Activated T-cell treated with anti-CD3 and anti-CD28 coated beads for 4 hours (primary cell): Measurements from ENCODE around the gene ADCYAP1.
A peak's percentile ranks its signal among the peaks of the same experiment; 100 is the strongest.
"Not testable (repeated sequence)": the region's sequence is repeated elsewhere in the genome, so short reads cannot be mapped to it uniquely, and the experiment has no call there.

ENCODE experiments used
- DNase-seq: peaks from one replicate; pipeline ENCODE4 v3.0.0-alpha.2; 2020

ADCYAP1 gene

DNA sequence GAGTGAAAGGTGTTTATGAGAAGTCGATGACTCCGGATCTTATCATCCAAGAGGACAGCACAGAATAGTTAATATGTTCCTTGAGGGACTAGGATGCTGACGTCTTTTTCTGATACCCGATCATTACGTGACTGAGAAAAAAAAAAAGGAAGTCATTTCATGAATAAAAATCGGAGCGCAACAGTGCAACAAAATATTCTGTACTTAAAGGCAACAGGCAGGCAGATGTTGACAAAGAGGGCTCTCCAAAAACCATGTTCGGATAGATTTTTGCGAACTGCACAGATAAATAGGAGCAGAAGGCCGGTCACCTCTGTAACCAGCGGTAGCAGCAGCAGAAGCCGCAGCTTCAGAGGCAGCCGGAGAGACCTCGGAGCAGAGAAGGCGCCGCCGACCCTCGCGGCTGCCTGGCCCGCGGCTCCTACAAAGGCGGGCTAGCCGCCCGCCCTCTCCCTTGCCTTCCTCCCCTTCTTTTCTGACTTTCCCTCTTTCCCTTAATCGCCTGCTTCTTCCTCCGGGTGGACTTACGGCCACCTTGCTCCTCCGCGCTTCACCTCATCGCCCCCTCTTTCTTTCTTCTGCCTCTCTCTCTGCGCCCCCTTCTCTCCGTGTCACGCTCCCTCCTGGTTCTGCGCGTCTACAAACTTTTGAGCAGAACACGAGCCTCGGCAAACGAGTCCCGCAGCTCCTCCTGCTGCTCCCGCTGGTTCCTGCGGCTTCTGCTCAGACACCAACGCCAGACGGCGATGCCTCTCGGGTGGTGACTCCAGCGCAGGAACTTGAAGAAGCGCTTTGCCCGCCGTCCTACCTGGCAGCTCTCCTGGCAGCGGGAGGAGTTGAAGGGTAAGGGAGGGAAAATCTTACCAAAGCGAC, at the start of gene ADCYAP1:
TSS of gene ADCYAP1 (plus strand) at position 654 of the 873 bp plus-strand sequence. CDS start 516 bp downstream, outside the sequence.
- no peak for DNase-seq

DNA sequence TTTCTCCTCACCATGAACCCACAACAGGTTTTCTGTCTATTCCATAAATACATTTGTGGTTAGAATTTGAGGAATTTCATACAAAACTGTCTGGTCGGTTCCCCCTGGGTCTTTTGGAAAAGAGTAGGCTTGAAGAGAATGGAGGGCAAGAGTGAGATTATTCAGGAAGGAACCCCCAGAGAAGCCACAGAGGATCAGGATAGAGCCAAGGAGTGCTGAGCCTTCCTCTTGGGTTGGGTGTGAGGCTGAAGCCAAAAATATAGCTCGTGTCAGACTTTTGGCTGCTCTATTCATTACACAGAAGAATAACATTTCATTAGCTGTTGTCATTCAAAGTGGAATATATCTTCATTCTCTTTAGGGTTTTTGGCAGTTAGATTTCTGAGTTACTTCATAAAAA, 46.7 kb upstream of the ADCYAP1 start:
- DNase-seq = no peak

DNA sequence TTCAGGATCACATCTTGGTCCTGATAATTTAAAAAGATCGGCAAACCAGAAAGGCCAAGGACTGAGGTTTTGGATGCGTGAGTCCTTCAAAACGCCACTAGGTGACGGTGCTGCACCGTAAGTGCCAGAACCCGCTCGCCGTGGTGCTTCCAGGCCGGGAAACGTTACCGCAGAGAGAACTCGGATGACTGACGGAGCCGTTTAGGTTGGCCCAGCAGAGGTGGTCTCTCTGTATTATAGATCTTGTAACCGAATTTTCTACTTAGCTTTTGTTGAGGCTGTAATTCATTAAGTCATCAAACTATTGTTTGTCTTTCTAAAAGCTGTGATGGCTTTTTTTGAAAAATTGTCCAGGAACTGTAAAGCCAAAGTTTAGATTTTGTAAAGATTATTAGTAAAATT, 39.8 kb upstream of the ADCYAP1 start:
- peak; percentile 37 for DNase-seq

DNA sequence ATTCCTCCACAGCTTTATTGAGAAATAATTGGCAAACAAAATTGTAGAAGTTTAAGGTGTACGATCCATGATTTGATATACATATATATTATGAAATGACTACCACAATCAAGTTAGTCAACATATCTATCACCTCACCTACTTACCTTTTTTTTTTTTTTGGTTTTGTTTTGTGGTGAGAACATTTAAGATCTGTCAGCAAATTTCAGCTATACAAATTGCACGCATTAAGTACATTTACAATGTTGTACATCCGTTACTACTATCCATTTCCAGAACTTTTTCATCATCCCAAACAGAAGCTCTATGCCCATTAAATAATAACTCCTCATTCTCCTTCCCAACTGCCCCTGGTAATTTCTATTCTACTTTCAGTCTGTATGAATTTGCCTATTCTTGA, 37.4 kb upstream of the ADCYAP1 start:
- DNase-seq = no peak

DNA sequence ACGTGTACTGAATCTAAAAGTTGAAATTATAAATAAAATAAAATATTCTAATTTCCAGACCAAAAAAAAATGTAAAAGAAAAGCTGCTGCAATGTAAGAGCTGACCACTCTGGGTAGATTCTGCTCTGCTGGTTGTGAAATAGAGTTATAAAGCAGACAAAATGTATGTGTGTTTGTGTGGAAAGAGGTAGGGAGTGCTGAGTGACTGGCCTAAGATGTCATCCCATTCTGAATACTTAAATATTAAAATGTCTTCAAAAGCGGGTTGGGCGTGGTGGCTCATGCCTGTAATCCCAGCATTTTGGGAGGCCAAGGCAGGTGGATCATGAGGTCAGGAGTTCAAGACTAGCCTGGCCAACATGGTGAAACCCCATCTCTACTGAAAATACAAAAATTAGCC, 31.2 kb upstream of the ADCYAP1 start:
- DNase-seq = not testable (repeated sequence)

DNA sequence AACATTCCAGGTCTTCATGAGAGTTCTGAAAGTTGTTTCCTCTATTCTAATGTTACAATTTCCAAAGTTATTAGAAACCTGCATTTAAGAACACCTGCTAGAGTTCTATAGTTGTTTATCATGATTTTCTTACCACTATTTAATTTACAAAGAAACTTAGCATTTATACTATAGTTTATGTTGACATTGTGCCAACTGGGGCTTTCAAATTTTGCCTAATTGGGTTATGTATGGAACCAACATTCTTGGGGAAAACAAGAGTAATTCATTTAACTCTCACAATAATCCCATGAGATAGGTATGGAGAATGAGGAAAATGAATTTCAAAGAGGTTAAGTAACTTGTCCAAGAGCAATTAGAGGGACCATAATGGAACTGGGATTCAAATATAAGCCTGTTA, 28.8 kb upstream of the ADCYAP1 start:
- no peak for DNase-seq

DNA sequence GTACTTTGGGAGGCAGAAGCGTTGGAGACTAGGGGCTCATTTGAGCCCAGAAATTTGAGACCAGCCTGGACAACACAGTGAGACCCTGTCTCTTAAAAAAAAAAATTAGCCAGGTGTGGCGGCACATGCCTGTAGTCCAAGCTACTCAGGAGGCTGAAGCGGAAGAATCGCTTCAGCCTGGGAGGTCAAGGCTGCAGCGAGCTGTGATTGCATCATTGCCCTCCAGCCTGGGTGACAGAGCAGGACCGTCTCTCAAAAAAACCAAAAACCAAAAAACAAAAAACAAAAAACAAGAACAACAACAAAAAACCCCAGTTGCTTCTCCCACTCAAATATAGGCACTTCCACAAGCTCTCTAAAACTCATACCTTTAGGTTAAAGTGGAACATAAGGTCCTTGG, 27.4 kb upstream of the ADCYAP1 start:
- no peak for DNase-seq

DNA sequence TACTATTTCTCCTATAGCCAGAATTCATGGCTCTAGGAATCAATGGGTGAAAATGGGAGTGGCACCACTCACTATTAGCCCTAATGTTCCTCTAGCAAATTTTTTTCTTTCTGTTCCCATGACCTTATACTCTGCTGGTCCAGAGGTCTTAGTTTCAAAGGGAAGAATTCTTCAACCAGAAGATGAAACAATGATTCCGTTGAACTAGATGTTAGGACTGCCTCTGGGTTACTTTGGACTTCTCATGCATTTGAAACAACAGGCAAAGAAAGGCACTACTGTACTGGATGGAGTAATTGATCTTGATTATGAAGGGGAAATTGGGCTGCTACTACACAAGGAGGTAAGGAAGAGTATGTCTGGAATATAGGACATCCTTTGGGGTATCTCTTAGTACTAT, 18.6 kb upstream of the ADCYAP1 start:
- DNase-seq = no peak

DNA sequence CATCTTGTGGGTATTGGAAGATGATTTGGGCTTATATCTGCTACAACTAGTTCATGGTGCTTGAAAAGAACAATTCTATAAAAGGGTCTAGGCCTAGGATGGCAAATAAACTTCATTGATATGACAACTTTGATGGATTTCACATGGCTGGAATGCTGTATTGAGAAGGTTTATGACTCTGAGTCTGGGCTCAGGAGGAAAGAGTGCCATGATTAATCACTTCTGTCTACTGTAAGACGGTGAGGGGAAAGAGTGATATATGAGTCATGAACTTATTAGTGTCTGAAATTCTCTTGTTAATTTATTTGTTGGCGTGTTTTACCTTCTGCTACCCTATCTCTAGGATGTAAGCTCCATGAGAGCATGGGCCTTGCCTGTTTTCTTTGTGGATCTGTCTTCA, 17.0 kb upstream of the ADCYAP1 start:
- DNase-seq = no peak

DNA sequence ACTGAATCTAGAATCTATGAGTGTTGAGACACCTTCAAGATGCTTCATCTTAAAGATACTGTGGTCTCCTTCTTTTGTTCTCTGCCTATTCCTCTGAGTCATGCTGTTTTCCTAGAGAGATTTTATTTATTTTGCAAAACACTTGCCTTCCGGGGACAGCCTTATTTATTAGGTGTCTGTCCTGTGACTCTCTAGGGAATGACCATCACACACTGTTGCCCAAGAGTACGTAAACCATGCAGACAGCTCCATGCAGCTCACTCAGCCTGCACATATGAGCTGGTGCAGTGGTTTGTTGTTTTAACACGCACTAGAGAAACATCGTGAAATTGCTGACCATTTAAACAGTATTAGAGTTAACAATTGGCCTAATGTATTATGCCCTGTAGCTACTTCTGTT, 12.4 kb upstream of the ADCYAP1 start:
- DNase-seq = no peak

DNA sequence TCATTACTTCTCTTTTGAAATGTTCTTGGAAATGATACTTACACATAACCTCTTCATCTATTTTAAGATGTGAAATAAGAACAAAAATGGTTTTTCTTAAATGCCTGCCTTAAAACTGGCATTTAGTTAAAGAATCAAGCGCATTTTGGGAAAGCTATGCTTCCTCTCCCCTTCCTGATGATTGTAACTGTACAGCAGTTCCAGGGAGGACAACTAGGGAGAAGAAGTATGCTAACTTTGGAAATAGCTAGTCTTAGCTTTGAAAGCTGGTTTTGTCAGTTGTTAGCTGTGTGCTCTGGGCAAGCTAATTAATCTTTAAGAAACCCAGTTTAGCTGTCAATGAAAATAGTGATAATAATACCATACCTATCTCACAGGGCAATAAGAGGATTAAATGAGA, 8.4 kb upstream of the ADCYAP1 start:
- no peak for DNase-seq

DNA sequence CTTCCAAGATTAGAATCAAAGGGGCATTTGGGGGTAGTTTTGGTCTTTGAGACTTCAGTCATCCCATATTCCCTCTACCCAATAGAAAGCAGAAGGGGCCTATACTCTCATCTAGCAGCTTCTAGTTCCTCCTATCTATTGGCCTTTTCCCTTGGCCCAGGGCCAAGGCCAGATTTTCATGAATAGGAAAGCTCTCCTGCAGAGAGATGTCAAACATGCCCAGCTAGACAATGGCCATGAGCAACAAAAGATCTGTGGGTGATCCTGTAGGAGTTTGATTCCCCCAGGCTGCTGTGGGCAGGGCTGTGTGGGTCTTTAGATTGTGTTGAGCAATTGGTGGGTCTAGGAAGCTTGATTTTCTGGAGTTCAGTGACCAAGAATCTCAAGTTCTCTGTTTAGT, 2.9 kb upstream of the ADCYAP1 start:
- no peak for DNase-seq

DNA sequence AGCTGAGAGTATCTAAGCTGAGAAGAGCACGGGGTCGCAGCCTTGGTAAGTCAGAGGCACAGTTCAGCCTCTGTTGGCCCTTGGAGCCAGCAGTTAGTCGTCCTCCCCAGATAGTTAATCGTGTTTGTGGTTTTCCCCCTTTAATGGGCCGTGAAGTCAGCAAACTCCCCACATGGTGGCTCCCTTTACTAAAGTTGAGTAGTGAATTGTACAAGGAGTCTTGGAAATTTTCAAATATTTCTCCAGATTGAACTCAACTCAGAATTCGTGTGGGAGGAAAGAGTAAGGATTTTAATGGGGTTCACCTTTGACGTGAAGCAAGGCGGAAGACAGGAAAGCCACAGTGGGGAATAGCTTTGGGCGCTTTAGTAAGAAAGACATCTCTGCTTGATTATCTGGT, 2.4 kb upstream of the ADCYAP1 start:
- no peak for DNase-seq

DNA sequence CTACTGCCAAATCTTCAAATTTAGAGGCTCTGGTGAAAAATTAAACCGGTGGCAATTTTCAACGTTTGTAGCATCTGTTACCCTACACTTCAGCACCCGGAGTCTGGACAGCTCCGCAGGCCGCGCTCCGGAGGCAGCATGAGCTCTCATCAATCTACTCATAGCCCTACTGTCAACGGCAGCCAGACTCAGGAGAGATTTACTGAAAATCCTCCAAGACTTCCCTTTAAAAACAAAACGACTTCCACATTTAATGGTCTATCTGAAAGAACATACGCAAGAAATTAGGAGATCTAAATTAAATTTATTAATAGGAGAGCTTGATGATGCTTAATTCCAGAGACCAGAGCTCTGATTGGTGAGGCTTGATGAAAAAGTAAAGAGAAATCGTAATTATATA, 970 bp upstream of the ADCYAP1 start:
- peak; percentile 8 for DNase-seq

DNA sequence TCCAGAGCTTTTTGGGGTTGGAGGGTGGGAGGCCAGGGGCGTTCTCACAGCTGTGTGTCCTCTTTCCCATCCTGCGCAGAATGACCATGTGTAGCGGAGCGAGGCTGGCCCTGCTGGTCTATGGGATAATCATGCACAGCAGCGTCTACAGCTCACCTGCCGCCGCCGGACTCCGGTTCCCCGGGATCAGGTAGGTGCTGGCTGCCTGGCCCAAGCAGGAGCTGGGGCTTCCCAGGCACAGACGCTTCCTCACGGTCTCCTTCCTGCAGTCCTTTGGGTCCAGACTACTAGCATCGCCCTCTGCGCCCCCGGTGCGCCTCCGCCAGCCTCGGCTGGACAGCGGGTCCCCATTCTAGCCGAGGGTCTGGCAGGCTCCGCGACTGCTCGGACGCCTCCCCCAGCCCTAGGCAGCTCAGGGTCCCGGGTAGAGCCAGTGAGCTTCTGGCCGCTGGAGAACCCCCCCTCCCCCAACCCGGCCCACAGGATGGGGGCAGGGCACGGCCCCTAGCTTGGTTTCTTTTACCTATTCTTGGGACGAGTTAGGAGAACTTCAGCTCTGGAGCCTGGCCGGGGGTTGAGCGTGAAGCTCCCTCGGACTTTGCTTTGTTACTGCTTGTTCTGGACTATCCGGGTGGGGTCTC, 756 bp downstream of the ADCYAP1 start:
- no peak for DNase-seq

DNA sequence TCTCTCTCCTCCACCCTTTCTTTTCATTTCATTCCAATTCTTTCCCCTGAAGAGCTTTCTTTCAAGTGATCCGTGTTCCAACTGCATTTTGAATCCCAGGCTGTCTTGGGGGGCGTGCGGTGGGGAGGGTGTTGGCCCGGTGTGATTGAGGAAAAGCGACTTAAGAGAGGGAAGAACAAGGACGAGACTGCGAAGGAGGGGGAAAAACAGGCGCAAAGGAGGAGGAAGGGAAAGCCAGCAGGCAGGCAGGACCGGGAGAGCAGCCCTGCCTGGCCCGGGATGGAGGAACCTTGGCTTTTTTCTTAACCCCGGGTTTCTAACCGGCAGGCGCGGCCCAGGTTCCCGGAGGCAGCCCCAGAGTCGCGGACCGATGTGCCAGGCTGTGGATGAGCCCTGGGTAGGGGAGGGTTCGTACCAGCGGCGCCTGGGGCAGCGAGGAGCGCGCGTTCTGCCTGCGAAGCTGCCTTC, 1.3 kb downstream of the ADCYAP1 start:
- no peak for DNase-seq

DNA sequence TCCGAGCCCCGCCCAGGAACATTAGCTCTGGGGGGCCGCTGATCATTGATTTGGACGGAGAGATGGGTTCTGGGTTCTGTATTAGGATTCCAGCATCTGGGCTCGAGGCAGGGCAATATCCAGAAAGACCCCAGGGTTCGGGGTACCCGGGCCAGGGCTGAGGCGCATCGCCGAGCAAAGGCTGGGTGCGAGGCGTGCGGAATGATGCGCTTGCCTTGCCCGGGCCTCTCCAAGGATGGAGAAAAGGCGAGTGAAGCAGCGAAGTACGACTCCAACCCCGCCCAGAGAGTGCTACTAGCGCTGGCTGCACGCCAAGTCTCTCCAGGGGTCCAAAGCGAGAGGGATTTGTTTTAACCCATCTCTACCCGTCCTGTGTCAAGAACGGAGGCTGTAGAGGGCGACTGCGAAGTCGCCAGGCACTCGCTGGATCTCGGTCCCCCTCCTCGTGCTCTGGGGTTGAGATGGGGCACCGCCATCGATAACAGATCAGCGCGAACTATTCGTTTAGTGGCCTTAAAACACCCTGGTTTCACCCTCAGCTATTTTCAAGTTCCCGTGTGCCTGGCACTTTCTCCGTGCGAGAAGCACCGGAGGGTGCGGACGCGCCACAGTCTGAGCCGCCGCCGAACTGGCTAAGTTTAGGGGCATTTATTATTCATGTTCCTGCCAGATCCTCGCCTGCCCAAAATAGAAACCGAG, 1.9 kb downstream of the ADCYAP1 start:
- no peak for DNase-seq

DNA sequence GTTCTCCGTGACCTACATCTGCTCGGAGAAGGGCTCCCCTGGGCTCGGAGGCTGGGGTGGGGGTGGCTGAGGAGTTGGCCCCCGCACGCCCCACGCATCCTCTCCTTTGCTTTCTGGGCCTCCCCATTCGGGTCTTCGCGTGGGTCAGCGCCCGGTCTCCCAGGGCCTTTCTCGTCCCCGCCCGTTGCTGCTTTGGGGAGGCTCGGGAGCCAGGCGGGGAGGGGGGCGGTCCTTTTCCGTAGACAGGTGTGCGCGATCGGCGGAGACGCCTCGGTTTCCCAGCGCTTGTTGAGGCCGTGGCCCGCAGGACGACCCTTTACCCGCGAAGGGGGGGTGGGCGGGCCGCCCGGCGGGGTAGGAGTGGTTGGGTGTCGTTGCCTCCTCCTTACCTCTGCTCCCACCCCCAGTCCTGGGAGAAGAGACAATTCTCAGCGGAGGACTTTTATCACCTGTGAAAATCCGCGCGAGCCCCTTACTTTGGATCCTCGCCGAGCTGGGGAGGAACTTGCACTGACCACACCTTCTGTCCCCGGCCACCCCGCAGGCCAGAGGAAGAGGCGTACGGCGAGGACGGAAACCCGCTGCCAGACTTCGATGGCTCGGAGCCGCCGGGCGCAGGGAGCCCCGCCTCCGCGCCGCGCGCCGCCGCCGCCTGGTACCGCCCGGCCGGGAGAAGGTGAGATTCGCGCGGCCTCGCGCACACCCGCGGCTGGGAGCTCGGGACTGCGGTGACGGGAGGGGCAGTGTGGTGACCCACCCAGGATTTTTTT, 2.6 kb downstream of the ADCYAP1 start:
- no peak for DNase-seq

DNA sequence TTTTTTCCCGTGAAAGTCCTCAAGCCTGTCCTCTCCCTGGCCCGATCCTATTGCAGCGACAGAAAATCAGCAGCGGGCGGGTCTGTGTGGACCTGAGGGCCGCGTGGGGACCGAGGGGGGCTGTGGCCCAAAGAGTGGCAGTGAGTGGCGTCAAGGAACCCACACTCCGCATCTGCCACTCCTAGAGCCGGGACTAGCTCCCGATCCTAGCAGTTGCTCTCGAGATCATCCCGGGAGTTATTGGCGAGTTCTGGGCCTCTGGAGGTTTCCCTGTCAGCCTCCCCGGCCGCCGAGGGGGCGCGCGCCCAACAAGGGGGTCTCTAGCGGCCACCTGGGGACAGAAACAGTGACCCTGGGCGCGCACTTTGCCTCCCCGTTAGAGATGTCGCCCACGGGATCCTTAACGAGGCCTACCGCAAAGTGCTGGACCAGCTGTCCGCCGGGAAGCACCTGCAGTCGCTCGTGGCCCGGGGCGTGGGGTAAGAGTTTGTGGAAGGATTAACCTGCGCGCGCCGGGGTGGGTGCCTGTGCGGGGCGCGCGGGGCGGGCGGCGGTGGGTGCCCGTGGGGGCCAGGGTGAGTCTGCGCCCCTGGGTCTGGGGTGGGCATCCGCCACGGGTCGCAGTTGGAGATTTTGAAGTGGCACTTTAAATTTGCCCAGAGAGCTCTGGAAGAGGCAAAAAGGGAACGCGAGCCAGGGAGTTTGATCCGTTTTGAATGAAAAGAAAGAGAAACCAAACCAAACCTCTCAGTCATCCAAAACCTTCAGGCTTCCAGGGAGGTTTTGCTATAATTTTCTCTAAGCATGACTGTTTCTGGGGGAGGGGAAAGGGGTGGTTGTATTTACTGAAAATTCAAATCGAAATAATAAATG, 3.5 kb downstream of the ADCYAP1 start:
- DNase-seq = no peak

DNA sequence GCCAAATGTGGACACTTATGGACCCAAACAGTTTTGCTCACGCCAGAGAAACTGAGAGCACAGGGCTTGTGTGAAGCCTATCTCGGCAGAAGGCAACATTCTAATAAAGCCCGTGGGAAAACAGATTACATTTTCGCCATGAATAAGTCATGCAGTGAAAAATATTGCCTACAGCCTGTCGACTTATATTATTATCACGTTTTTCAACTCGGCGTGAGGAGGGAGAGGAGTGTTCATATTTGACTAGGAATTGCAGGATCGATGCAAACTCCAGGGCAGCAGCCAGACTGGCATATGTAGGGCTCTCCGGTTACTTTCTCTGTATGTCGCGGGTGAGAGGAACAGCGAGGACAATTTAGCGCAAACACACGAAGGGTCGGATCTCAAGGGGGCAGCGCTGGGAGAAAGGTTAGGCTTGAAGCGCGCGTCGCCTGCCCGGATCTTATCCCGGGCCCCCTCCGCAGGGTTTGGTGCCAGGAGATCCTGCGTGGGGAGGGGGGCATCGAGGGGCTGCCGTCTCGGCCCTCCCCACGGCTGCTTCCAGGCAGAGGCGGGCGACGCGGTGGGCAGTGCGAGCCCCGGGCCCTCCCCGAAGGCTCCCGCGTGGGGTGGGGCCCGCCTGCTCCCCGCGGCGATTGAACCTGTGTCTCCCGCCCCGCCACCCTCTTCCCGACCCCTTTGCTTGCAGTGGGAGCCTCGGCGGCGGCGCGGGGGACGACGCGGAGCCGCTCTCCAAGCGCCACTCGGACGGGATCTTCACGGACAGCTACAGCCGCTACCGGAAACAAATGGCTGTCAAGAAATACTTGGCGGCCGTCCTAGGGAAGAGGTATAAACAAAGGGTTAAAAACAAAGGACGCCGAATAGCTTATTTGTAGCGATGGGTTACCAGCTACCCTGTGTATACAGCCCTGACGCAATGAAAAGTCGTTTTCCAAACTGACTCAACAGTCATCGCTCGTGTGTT, 4.4 kb downstream of the ADCYAP1 start:
- DNase-seq = no peak

DNA sequence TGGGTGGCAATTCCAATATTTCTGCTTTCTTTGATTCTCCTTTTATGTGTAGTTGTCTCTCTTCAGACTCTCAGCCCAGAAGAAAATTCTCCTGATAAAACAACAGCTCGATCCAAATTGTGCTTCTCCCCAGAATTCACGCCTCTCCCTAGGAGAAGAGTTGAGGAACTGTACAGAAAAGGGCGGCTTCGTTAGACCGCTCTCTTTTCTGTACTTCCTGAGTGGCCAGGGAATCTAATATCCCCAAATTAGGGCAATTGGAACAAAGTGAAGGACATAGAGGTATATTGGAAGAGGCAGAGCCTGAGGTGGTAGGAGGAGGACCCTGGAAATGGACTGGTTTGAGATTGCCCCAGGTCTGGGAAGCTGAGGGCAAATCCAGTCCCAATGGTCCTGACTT, 5.6 kb downstream of the ADCYAP1 start:
- DNase-seq = no peak
